ENCODE results near the gene APOA1.

DNA sequence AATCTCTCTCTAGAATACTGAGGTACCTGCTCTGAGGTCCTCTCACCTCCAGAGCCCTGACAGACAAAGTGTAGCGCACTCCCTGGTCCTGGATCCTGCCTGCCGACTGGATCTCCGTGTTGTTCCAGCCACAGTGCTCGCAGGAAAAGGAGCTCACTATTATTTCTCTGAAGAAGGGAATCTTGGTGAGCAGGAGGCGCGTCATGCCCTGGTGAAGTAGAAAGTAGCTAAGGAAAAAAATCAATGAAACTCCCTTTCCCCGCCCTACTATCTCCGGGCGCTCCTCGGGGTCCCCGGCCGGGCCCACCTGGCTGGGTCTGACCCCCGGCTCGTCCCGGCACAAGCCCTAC lies 50.0 kb downstream of the APOA1 start:
- TF ChIP-seq EZH2phosphoT487 (IDR thresholded peaks at IDR 0.05; ENCODE audit: insufficient read depth, low read depth) = no peak
- no peak for TF ChIP-seq EZH2 (IDR thresholded peaks at IDR 0.05; ENCODE audit: insufficient read depth, poor library complexity, severe bottlenecking)
